AG10803 (cell line): Measurements from ENCODE around the gene PGM2.
A peak's percentile ranks its signal among the peaks of the same experiment; 100 is the strongest.

Source experiments
- DNase-seq: peaks from one replicate; pipeline ENCODE4 v3.0.0; 2010; ENCODE audit warnings: low read depth
- H3K4me3 ChIP-seq: 2 replicates; pipeline ENCODE4 v1.5.1; 2011; ENCODE audit warnings: mild to moderate bottlenecking, low read length, control low read depth
- CTCF ChIP-seq: conservative IDR thresholded peaks from 2 replicates; pipeline ENCODE4 v1.5.1; 2011; ENCODE audit warnings: mild to moderate bottlenecking, low read length, control low read depth, inconsistent platforms

Gene PGM2

GRCh38 chr4:37802068-37802666 is 24.3 kb upstream of the PGM2 start:
- DNase-seq, result peak; percentile 45
- TF ChIP-seq CTCF, result peak; percentile 59
- H3K4me3 ChIP-seq, result no peak overlapping the region

GRCh38 chr4:37803348-37803973 is 23.0 kb upstream of the PGM2 start:
- peak; percentile 62 for TF ChIP-seq CTCF
- no peak overlapping the region for H3K4me3 ChIP-seq
- peak; percentile 65 for DNase-seq

DNA sequence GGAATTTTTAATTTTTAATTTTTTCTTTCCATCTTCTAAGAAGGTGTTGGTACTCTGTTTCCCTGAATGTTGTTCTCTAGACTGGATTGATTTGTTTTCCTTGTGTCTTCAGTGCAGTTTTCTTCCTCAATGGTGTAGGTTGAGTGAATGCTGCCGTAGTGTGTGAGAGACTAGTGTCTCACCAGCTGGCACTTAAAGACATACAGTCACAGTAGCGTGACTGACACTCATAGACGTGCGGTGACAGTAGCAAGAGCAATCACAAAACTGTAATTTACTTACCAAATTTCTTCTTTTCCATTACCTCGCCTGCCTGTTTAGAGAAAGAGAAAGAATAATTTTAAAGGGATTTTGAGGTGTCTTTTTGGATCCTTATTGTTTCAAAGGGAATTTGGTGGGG is 21.4 kb upstream of the PGM2 start:
- no peak for DNase-seq
- TF ChIP-seq CTCF, result no peak
- no peak overlapping the region for H3K4me3 ChIP-seq

GRCh38 chr4:37812713-37813112 is 13.8 kb upstream of the PGM2 start:
- TF ChIP-seq CTCF, result no peak
- DNase-seq, result peak; percentile 67
- H3K4me3 ChIP-seq, result no peak overlapping the region

DNA sequence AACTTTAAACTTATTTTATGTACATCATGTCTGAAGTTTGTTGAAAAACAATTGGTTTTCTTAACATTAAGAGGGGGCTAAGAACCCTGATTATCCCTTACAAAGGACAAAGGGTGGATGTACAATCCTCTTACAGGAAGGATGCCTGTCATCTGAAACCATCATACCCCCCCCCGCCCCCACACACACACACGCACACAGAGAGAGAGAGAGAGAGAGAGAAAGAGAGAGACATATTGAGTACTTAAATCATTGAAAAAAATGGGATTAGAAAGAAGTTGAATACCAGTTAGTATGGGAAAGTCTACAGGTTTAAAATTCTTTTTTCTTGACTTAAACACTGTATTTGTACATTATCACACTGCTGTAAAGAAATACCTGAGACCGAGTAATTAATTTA is 10.9 kb upstream of the PGM2 start:
- H3K4me3 ChIP-seq, result no peak overlapping the region
- no peak for DNase-seq
- no peak for TF ChIP-seq CTCF

DNA sequence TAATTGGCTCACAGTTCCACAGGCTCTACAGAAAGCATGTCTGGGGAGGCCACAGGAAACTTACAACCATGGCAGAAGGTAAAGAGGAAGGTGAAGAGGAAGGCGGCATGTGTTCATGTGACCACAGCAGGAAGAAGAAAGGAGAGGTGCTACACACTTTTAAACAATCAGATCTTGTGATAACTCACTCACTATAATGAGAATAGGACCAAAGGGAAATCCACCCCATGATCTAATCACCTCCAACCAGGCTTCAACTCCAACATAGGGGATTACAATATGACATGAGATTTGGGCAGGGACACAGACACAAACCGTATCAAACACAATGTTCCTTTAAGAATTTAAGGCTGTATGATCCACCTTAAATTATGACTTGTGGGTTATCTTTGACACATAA is 10.5 kb upstream of the PGM2 start:
- no peak for TF ChIP-seq CTCF
- H3K4me3 ChIP-seq, result no peak overlapping the region
- no peak for DNase-seq

DNA sequence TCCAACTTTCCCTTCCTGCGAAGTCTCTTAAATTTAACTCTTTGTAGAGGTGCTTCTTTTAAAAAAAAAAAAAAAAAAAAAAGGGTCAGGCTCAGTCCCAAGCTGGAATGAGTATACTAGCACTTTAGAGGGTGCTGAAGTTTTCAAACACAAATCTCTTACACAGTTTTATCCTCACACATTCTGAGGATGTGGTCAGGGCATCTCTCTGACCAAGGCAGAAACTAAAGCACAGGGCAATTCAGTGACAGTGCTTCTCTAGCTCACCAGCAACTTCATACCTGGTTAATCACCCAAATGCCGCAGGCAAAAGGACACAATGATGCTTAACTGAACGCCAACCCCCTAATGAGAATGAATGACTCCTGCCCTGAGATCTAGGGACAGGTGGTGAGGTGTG is 9.8 kb upstream of the PGM2 start:
- no peak for DNase-seq
- no peak overlapping the region for H3K4me3 ChIP-seq
- no peak for TF ChIP-seq CTCF
